ENCODE results near the gene TBCD. TPM values are rescaled to one million over a fixed set of nuclear protein-coding genes. Genes with fewer than 3 reads are reported as not detected.
A peak's percentile ranks its signal among the peaks of the same experiment; 100 is the strongest.

The TBCD gene
- total RNA-seq, 1 donor: 22.5 TPM

GRCh38 chr17:82823004-82823403 is 71.1 kb downstream of the TBCD start:
- no peak for DNase-seq (ENCODE audit: low read depth)
- H3K4me3 ChIP-seq (ENCODE audit: low read depth, low read length): no peak overlapping the region
- peak; percentile 22 for TF ChIP-seq CTCF (IDR thresholded peaks at IDR 0.05; ENCODE audit: insufficient read depth, low read depth, low read length)

- DNase-seq (ENCODE audit: low read depth): no peak
- no peak for TF ChIP-seq CTCF (IDR thresholded peaks at IDR 0.05; ENCODE audit: insufficient read depth, low read depth, low read length)
- H3K4me3 ChIP-seq (ENCODE audit: low read depth, low read length): no peak overlapping the region
Measured at GRCh38 chr17:82825540-82826124, 73.8 kb downstream of the TBCD start.

- no peak for DNase-seq (ENCODE audit: low read depth)
- no peak overlapping the region for H3K4me3 ChIP-seq (ENCODE audit: low read depth, low read length)
- no peak for TF ChIP-seq CTCF (IDR thresholded peaks at IDR 0.05; ENCODE audit: insufficient read depth, low read depth, low read length)
Measured at GRCh38 chr17:82826211-82826610, 74.3 kb downstream of the TBCD start.

- H3K4me3 ChIP-seq (ENCODE audit: low read depth, low read length): no peak overlapping the region
- no peak for TF ChIP-seq CTCF (IDR thresholded peaks at IDR 0.05; ENCODE audit: insufficient read depth, low read depth, low read length)
- no peak for DNase-seq (ENCODE audit: low read depth)
Measured at GRCh38 chr17:82826956-82827355, 75.1 kb downstream of the TBCD start.

GRCh38 chr17:82828875-82829487 is 77.1 kb downstream of the TBCD start:
- TF ChIP-seq CTCF (IDR thresholded peaks at IDR 0.05; ENCODE audit: insufficient read depth, low read depth, low read length): no peak
- no peak for DNase-seq (ENCODE audit: low read depth)
- H3K4me3 ChIP-seq (ENCODE audit: low read depth, low read length): no peak overlapping the region

GRCh38 chr17:82830249-82830661 is 78.4 kb downstream of the TBCD start:
- no peak for TF ChIP-seq CTCF (IDR thresholded peaks at IDR 0.05; ENCODE audit: insufficient read depth, low read depth, low read length)
- DNase-seq (ENCODE audit: low read depth): peak; percentile 37
- H3K4me3 ChIP-seq (ENCODE audit: low read depth, low read length): no peak overlapping the region
